Natural killer cell (primary cell): ENCODE results near the gene LEMD2. TPM values are rescaled to one million over a fixed set of nuclear protein-coding genes. Genes with fewer than 3 reads are reported as not detected.
"Not testable (repeated sequence)": the region's sequence is repeated elsewhere in the genome, so short reads cannot be mapped to it uniquely, and the experiment has no call there.

Experiments used
- ATAC-seq, 3 donors: fragments of 150-1000 bp in 2 of 3; fragments of 200-7000 bp in 1 of 3; cut with Tn5 transposase; 1 replicate in 1 of 3; 2 replicates in 2 of 3; pipeline ENCODE4 v1.10.0; 2021; ENCODE audit warnings: mild to moderate bottlenecking in 2 of 3, moderate library complexity in 2 of 3
- DNase-seq, 2 donors: peaks; one replicate each; pipeline versions ENCODE4 v3.0.0 to v3.0.0-alpha.2; 2013 to 2021; ENCODE audit warnings: mixed read lengths in 1 of 2
- H3K27ac ChIP-seq: one replicate; pipeline ENCODE4 v1.5.1; 2013; ENCODE audit warnings: mild to moderate bottlenecking, low read length
- H3K27me3 ChIP-seq: one replicate; pipeline ENCODE4 v1.6.1; 2013; ENCODE audit warnings: low read length; ENCODE audit not compliant: control insufficient read depth, insufficient read depth
- H3K36me3 ChIP-seq: one replicate; pipeline ENCODE4 v1.6.1; 2013; ENCODE audit warnings: low read length; ENCODE audit not compliant: control insufficient read depth, insufficient read depth
- H3K4me1 ChIP-seq: one replicate; pipeline ENCODE4 v1.6.1; 2013; ENCODE audit warnings: low read length; ENCODE audit not compliant: control insufficient read depth, insufficient read depth
- H3K4me3 ChIP-seq: one replicate; pipeline ENCODE4 v1.5.1; 2013; ENCODE audit warnings: low read length
- H3K9me3 ChIP-seq: one replicate; pipeline ENCODE4 v1.6.1; 2013; ENCODE audit warnings: low read length; ENCODE audit not compliant: control insufficient read depth, insufficient read depth
- H3K27ac Mint-ChIP-seq, 2 donors: one replicate each; pipeline ENCODE4 v1.8.0; 2022; ENCODE audit warnings: mild to moderate bottlenecking in 2 of 2, mixed read lengths in 2 of 2, moderate library complexity in 1 of 2
- H3K27me3 Mint-ChIP-seq, 2 donors: one replicate each; pipeline ENCODE4 v1.8.0; 2022; ENCODE audit warnings: low read depth in 2 of 2, mixed read lengths in 2 of 2
- H3K36me3 Mint-ChIP-seq: one replicate; pipeline ENCODE4 v1.8.0; 2022; ENCODE audit warnings: mixed read lengths
- H3K4me1 Mint-ChIP-seq, 2 donors: one replicate each; pipeline ENCODE4 v1.8.0; 2022; ENCODE audit warnings: mixed read lengths in 2 of 2
- H3K4me3 Mint-ChIP-seq: one replicate; pipeline ENCODE4 v1.8.0; 2022; ENCODE audit warnings: mild to moderate bottlenecking, moderate library complexity, mixed read lengths
- H3K9me3 Mint-ChIP-seq, 2 donors: one replicate each; pipeline ENCODE4 v1.8.0; 2022; ENCODE audit warnings: mixed read lengths in 2 of 2
- WGBS: methylation state at CpG from one replicate; pipeline ENCODE4 v1.1.7; 2013; ENCODE audit warnings: missing lambda C conversion rate; ENCODE audit not compliant: insufficient coverage; 5-methylcytosine and 5-hydroxymethylcytosine counted together
- intact Hi-C: fragments of 100-400 bp; cut with micrococcal nuclease; formaldehyde crosslinking; loops from one replicate; pipeline ENCODE4 v1.14.2; 2022
- total RNA-seq, 4 donors: library from RNA; stranded (reverse); fragments of 120-200 nt in 1 of 4; gene quantifications; one replicate each; pipeline versions ENCODE4 v1.2.3 to v1.2.4, GENCODE V29; 2013 to 2022
- TF ChIP-seq, protein P1 (sequence below): fragments of 200-600 bp; IDR thresholded peaks from one replicate; pipeline ENCODE4 v1.8.0; 2022; ENCODE audit warnings: antibody characterized with exemption

Gene LEMD2
- total RNA-seq, 3 donors from 2014 or later (not counting 1 experiment from before 2014, with no cell fraction given): 109 to 133 (median 121) TPM

GRCh38 chr6:33834401-33835392 is 45.8 kb upstream of the LEMD2 start:
- H3K4me1 Mint-ChIP-seq: peaks cover 2 to 4% of the 10 kb centered on the region in 2 donors

DNA sequence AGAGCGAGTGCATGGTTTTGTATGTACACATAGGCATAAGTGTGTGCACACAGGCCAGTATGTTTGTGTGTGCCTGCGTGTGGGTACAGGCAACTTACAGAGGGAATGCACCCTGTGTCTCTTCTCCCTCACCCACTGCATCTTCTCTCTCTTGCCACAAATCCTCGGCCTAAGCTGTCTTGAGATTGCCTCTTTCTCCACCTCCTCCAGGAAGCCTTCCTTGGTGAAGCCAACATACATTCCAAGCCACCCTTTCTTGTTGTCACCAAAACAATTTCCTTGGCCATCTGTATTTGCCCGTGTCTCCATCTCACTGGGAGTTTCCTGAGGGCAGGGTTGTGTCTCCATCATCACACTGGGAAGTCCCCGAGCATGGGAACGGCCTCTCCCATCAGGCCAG is 44.7 kb upstream of the LEMD2 start:
- intact Hi-C loops: no loop called here
- peaks cover 48 to 52% of the 10 kb centered on the region in 2 donors for H3K27me3 Mint-ChIP-seq
- 82% methylated on average over 6 of the region's 6 CpGs for WGBS

More at GRCh38 chr6:33834401-33835392, 45.8 kb upstream of the LEMD2 start:
- Mint-ChIP-seq H3K36me3 (peaks cover 9% of the 10 kb centered on the region), H3K4me3 (no peak overlapping the region), H3K27ac (no peak overlapping the region), H3K9me3 (peaks cover 0 to 2% of the 10 kb centered on the region in 2 donors), H3K27me3 (peaks cover 45 to 48% of the 10 kb centered on the region in 2 donors)
- WGBS: 93% methylated on average over 22 of the region's 22 CpGs
- H3K4me1 ChIP-seq: peaks cover 3% of the 10 kb centered on the region
- ATAC-seq (no peak), DNase-seq (no peak)
- H3K9me3 ChIP-seq: peaks cover 6% of the 10 kb centered on the region
- intact Hi-C loops: no loop called here
- H3K27me3 ChIP-seq: peaks cover 2% of the 10 kb centered on the region
- TF ChIP-seq, protein P1, sequence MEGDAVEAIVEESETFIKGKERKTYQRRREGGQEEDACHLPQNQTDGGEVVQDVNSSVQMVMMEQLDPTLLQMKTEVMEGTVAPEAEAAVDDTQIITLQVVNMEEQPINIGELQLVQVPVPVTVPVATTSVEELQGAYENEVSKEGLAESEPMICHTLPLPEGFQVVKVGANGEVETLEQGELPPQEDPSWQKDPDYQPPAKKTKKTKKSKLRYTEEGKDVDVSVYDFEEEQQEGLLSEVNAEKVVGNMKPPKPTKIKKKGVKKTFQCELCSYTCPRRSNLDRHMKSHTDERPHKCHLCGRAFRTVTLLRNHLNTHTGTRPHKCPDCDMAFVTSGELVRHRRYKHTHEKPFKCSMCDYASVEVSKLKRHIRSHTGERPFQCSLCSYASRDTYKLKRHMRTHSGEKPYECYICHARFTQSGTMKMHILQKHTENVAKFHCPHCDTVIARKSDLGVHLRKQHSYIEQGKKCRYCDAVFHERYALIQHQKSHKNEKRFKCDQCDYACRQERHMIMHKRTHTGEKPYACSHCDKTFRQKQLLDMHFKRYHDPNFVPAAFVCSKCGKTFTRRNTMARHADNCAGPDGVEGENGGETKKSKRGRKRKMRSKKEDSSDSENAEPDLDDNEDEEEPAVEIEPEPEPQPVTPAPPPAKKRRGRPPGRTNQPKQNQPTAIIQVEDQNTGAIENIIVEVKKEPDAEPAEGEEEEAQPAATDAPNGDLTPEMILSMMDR: no peak
- no peaks in the 10 kb centered on the region for H3K36me3 ChIP-seq
- no peak overlapping the region for H3K4me3 ChIP-seq
- no peak overlapping the region for H3K27ac ChIP-seq

GRCh38 chr6:33832831-33833230 is 43.9 kb upstream of the LEMD2 start:
- H3K27me3 ChIP-seq, H3K4me3 ChIP-seq, DNase-seq, H3K4me3 Mint-ChIP-seq, H3K36me3 ChIP-seq, ATAC-seq, intact Hi-C loops, H3K27ac Mint-ChIP-seq, H3K4me1 Mint-ChIP-seq, H3K27ac ChIP-seq, H3K36me3 Mint-ChIP-seq, H3K9me3 ChIP-seq, H3K9me3 Mint-ChIP-seq, H3K4me1 ChIP-seq: not testable (repeated sequence)
- 94% methylated on average over 13 of the region's 32 CpGs for WGBS
- peaks cover 46 to 56% of the 10 kb centered on the region in 2 donors for H3K27me3 Mint-ChIP-seq

More for the DNA sequence above, 44.7 kb upstream of the LEMD2 start:
- DNase-seq (no peak), ATAC-seq (no peak)
- TF ChIP-seq, protein P1: no peak
- H3K9me3 ChIP-seq: peaks cover 6% of the 10 kb centered on the region
- H3K27ac ChIP-seq: no peak overlapping the region
- no peaks in the 10 kb centered on the region for H3K4me1 Mint-ChIP-seq
- peaks cover 9% of the 10 kb centered on the region for H3K36me3 Mint-ChIP-seq
- H3K27me3 ChIP-seq: peaks cover 2% of the 10 kb centered on the region
- no peak overlapping the region for H3K4me3 ChIP-seq
- peaks cover 0 to 2% of the 10 kb centered on the region in 2 donors for H3K9me3 Mint-ChIP-seq
- no peak overlapping the region for H3K27ac Mint-ChIP-seq
- no peaks in the 10 kb centered on the region for H3K36me3 ChIP-seq
- H3K4me1 ChIP-seq: no peaks in the 10 kb centered on the region
- no peak overlapping the region for H3K4me3 Mint-ChIP-seq

GRCh38 chr6:33831725-33832124 is 42.8 kb upstream of the LEMD2 start:
- peak in 1 of 3 donors; percentile 16 for ATAC-seq
- 77% methylated on average over 2 of the region's 5 CpGs for WGBS
- H3K27me3 Mint-ChIP-seq: peaks cover 35 to 47% of the 10 kb centered on the region in 2 donors
- H3K9me3 Mint-ChIP-seq, H3K4me3 Mint-ChIP-seq, H3K9me3 ChIP-seq, DNase-seq, H3K27ac Mint-ChIP-seq, H3K36me3 Mint-ChIP-seq, H3K4me1 ChIP-seq, intact Hi-C loops, H3K27me3 ChIP-seq, H3K36me3 ChIP-seq, H3K4me3 ChIP-seq, H3K27ac ChIP-seq, H3K4me1 Mint-ChIP-seq: not testable (repeated sequence)
